GM12872 (cell line): ENCODE measurements around the gene TTC28.

Experiments
- TF ChIP-seq, protein P1 (sequence below): IDR thresholded peaks from 3 replicates; pipeline ENCODE4 v1.5.1; 2011; ENCODE audit warnings: low read depth, mild to moderate bottlenecking, low read length, moderate library complexity; ENCODE audit not compliant: insufficient read depth

Gene TTC28

GRCh38 chr22:28542980-28543621 lies 136.5 kb downstream of the TTC28 start:
- TF ChIP-seq, protein P1, sequence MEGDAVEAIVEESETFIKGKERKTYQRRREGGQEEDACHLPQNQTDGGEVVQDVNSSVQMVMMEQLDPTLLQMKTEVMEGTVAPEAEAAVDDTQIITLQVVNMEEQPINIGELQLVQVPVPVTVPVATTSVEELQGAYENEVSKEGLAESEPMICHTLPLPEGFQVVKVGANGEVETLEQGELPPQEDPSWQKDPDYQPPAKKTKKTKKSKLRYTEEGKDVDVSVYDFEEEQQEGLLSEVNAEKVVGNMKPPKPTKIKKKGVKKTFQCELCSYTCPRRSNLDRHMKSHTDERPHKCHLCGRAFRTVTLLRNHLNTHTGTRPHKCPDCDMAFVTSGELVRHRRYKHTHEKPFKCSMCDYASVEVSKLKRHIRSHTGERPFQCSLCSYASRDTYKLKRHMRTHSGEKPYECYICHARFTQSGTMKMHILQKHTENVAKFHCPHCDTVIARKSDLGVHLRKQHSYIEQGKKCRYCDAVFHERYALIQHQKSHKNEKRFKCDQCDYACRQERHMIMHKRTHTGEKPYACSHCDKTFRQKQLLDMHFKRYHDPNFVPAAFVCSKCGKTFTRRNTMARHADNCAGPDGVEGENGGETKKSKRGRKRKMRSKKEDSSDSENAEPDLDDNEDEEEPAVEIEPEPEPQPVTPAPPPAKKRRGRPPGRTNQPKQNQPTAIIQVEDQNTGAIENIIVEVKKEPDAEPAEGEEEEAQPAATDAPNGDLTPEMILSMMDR = no peak

DNA sequence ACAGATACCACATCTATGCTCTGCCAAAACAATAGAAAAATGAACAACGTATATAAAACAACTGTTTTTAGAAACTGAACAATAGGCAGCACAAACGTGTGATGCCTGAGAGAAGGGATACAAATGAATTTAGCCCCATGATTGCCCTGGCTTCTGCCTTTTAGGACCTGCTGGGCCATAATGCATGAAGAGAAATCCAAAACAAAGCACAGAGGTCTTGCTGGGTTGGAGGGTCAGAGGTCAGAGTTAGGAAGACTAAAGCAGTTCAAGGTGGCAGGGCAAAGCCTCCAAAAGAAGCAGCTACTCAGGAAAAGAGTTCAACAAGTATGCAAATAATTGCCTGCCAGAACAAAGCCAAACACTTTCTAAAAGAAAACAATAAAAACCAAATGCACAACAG lies 138.5 kb downstream of the TTC28 start:
- TF ChIP-seq, protein P1 = no peak

DNA sequence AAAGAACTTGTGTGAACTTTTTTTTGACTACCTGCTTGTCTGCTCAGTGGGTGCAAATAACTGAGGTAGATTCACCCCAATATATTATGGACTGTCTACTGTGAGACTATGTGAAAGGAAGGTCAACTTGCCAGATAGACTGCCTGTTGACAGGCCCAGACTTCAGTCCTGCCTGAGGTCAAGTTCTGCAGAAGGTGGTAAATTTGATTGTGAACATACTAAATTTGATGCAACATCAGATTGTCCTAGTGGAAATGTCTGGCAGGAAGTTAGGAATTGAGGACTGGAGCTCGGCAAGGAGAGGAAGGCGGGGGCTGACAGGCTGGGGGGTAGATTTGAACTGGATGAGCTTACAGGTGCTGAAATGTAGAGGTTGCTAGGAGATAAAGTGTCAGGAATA lies 140.7 kb downstream of the TTC28 start:
- TF ChIP-seq, protein P1 = no peak

DNA sequence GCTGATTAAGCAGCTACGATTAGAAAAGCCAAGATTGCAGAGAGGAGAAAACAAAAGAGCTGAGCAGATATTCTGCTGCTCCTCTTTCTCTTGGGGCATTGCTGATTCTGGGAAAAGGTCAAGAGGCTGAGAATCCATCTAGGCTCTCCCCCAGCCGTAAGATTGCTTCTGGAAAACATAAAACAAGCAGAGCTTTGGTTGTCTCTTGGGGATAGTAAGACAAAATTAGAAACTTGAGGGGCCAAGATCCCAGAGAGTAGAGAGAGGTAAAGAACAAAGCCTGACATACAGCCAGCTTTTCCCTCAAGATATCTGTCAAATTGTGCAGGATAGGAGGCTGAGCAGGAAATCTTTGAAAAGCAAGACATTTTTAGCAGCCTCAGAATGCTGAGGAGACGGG lies 158.2 kb downstream of the TTC28 start:
- TF ChIP-seq, protein P1 = no peak

- TF ChIP-seq, protein P1 = no peak
Observed at GRCh38 chr22:28514321-28514821, 165.3 kb downstream of the TTC28 start.

DNA sequence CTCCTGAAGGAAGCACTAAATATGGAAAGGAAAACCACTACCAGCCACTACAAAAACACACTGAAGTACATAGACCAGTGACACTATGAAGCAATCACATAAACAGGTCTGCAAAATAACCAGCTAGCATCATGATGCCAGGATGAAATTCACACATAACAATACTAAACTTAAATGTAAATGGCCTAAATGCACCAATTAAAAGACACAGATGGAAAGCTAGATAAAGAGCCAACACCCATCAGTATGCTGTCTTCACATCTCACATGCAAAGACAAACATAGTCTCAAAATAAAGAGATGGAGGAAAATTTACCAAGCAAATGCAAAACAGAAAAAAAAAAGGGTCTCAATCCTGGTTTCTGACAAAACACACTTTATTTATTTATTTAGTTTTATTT lies 171.7 kb downstream of the TTC28 start:
- TF ChIP-seq, protein P1 = no peak

DNA sequence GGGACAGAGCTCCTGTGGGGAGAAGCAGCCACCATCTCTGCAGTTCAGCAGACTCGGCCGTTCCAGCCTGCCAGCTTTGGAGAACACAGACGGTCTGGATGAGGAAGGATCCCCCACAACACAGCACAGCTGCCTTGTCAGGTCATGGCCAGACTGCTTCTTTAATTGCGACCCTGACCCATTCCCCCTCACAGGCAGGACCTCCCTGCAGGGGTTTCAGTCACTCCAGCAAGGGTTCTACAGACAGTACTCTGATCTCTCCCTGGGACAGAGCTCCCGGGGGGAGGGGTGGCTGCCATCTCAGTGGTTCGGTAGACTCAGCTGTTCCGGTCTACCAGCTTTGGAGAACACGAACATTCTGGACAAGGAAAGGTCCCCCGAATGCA lies 173.5 kb downstream of the TTC28 start:
- TF ChIP-seq, protein P1 = no peak
